ENCODE data around the gene TTLL13. TPM values are rescaled to one million over a fixed set of nuclear protein-coding genes. Genes with fewer than 3 reads are reported as not detected.
A peak's percentile ranks its signal among the peaks of the same experiment; 100 is the strongest.

The TTLL13 gene
- total RNA-seq, 2 donors from 2014 or later = 0.49 to 1.0 TPM

- ATAC-seq (no peak), DNase-seq (ENCODE audit: low spot score in 2 of 2) (no peak)
- Mint-ChIP-seq H3K36me3 (peaks cover 21 to 31% of the 10 kb centered on the region in 2 donors), H3K9me3 (no peaks in the 10 kb centered on the region), H3K27ac (peak overlapping the region; percentile 36 to 85)
Measured at GRCh38 chr15:90228960-90229359, 20.4 kb upstream of the TTLL13 start.

GRCh38 chr15:90230071-90230494, 19.3 kb upstream of the TTLL13 start:
- Mint-ChIP-seq H3K9me3 (no peaks in the 10 kb centered on the region), H3K36me3 (peaks cover 26 to 34% of the 10 kb centered on the region in 2 donors), H3K27ac (peak overlapping the region; percentile 85 to 99)
- ATAC-seq (no peak), DNase-seq (ENCODE audit: low spot score in 2 of 2) (no peak)

GRCh38 chr15:90230610-90231009, 18.7 kb upstream of the TTLL13 start:
- ATAC-seq (no peak), DNase-seq (ENCODE audit: low spot score in 2 of 2) (no peak)
- Mint-ChIP-seq H3K27ac (peak overlapping the region; percentile 85 to 99), H3K9me3 (no peaks in the 10 kb centered on the region), H3K36me3 (peaks cover 29 to 36% of the 10 kb centered on the region in 2 donors)

- peak; percentile 57 to 84 for DNase-seq (ENCODE audit: low spot score in 2 of 2)
- peak; percentile 44 to 59 for ATAC-seq
- Mint-ChIP-seq H3K27ac (peak overlapping the region; percentile 85 to 99), H3K9me3 (no peaks in the 10 kb centered on the region), H3K36me3 (peaks cover 29 to 36% of the 10 kb centered on the region in 2 donors)
Measured at GRCh38 chr15:90231028-90232017, 18.0 kb upstream of the TTLL13 start.

GRCh38 chr15:90232196-90232595, 17.2 kb upstream of the TTLL13 start:
- H3K36me3 Mint-ChIP-seq = peaks cover 29 to 36% of the 10 kb centered on the region in 2 donors
- H3K27ac Mint-ChIP-seq = peak overlapping the region; percentile 76 to 85
- ATAC-seq (no peak), DNase-seq (ENCODE audit: low spot score in 2 of 2) (no peak)
- no peaks in the 10 kb centered on the region for H3K9me3 Mint-ChIP-seq

- ATAC-seq (no peak), DNase-seq (ENCODE audit: low spot score in 2 of 2) (no peak)
- Mint-ChIP-seq H3K36me3 (peaks cover 29 to 36% of the 10 kb centered on the region in 2 donors), H3K27ac (peak overlapping the region; percentile 76 to 85), H3K9me3 (no peaks in the 10 kb centered on the region)
Measured at GRCh38 chr15:90232941-90233386, 16.4 kb upstream of the TTLL13 start.

- ATAC-seq = peak; percentile 87 to 91
- Mint-ChIP-seq H3K27ac (peak within 1 kb of the TSS; percentile 85 to 95), H3K36me3 (peaks cover 29 to 36% of the 10 kb centered on the region in 2 donors), H3K9me3 (no peaks in the 10 kb centered on the region)
- DNase-seq (ENCODE audit: low spot score in 2 of 2) = peak; percentile 97 to 98
Measured at GRCh38 chr15:90233387-90234095, 15.8 kb upstream of the TTLL13 start, which contains the start of gene CIB1. Gene CIB1, minus strand, starts transcription at chr15:90233941. Its CDS starts 56 bp downstream, at chr15:90233885.

GRCh38 chr15:90234096-90234988, 15.0 kb upstream of the TTLL13 start, which contains the start of gene GDPGP1:
Gene GDPGP1, plus strand, starts transcription at chr15:90234209. Its CDS starts 6,700 bp downstream, at chr15:90240909.
- H3K36me3 Mint-ChIP-seq = peaks cover 29 to 36% of the 10 kb centered on the region in 2 donors
- peak within 1 kb of the TSS; percentile 85 to 95 for H3K27ac Mint-ChIP-seq
- H3K9me3 Mint-ChIP-seq = no peaks in the 10 kb centered on the region
- ATAC-seq = peak in 1 of 2 donors; percentile 68
- DNase-seq (ENCODE audit: low spot score in 2 of 2) = no peak

GRCh38 chr15:90239371-90239770, 10.0 kb upstream of the TTLL13 start:
- peak overlapping the region in 1 of 2 donors; percentile 16 for H3K27ac Mint-ChIP-seq
- H3K9me3 Mint-ChIP-seq = no peaks in the 10 kb centered on the region
- DNase-seq (ENCODE audit: low spot score in 2 of 2) (no peak), ATAC-seq (no peak)
- H3K36me3 Mint-ChIP-seq = peaks cover 5 to 8% of the 10 kb centered on the region in 2 donors

- Mint-ChIP-seq H3K9me3 (no peaks in the 10 kb centered on the region), H3K36me3 (no peaks in the 10 kb centered on the region), H3K27ac (peak overlapping the region in 1 of 2 donors; percentile 9)
- DNase-seq (ENCODE audit: low spot score in 2 of 2) (no peak), ATAC-seq (no peak)
Measured at GRCh38 chr15:90240856-90241255, 8.5 kb upstream of the TTLL13 start.

- no peaks in the 10 kb centered on the region for H3K36me3 Mint-ChIP-seq
Measured at GRCh38 chr15:90241343-90242192, 7.8 kb upstream of the TTLL13 start.

GRCh38 chr15:90243943-90244639, 5.3 kb upstream of the TTLL13 start:
- no peak for ATAC-seq
- no peak for DNase-seq (ENCODE audit: low spot score in 2 of 2)
- peak overlapping the region in 1 of 2 donors; percentile 33 for H3K27ac Mint-ChIP-seq
- no peaks in the 10 kb centered on the region for H3K9me3 Mint-ChIP-seq
- no peaks in the 10 kb centered on the region for H3K36me3 Mint-ChIP-seq

More at GRCh38 chr15:90241343-90242192, 7.8 kb upstream of the TTLL13 start:
- ATAC-seq = no peak
- Mint-ChIP-seq H3K27ac (peak overlapping the region in 1 of 2 donors; percentile 79), H3K9me3 (no peaks in the 10 kb centered on the region)
- no peak for DNase-seq (ENCODE audit: low spot score in 2 of 2)

- Mint-ChIP-seq H3K9me3 (no peaks in the 10 kb centered on the region), H3K36me3 (no peaks in the 10 kb centered on the region), H3K27ac (peak overlapping the region; percentile 67 to 70)
- DNase-seq (ENCODE audit: low spot score in 2 of 2) = no peak
- no peak for ATAC-seq
Measured at GRCh38 chr15:90248789-90249202, 560 bp upstream of the TTLL13 start.

GRCh38 chr15:90257776-90258175, 8.4 kb downstream of the TTLL13 start:
- DNase-seq (ENCODE audit: low spot score in 2 of 2) (no peak), ATAC-seq (no peak)
- no peaks in the 10 kb centered on the region for H3K36me3 Mint-ChIP-seq
- H3K9me3 Mint-ChIP-seq = no peaks in the 10 kb centered on the region
- H3K27ac Mint-ChIP-seq = no peak overlapping the region

All from activated naive CD4-positive, alpha-beta T cell treated with anti-CD3 and anti-CD28 coated beads, Interleukin-2, amount 50 U/mL, for 72 hours (primary cell).